HEK293 (cell line): ENCODE results near the gene KLK13.

ENCODE experiments used
- BCL6B ChIP-seq: fragments of 450-650 bp; formaldehyde crosslinking; IDR thresholded peaks from 2 replicates; pipeline ENCODE4 v1.5.1; 2017; ENCODE audit warnings: missing biosample characterization, missing genetic modification characterization
- CTCF ChIP-seq: fragments of 450-650 bp; formaldehyde crosslinking; IDR thresholded peaks from 2 replicates; pipeline ENCODE4 v1.5.1; 2016; ENCODE audit warnings: missing biosample characterization, missing genetic modification characterization
- KLF7 ChIP-seq: fragments of 450-650 bp; formaldehyde crosslinking; IDR thresholded peaks from 2 replicates; pipeline ENCODE4 v1.5.1; 2016; ENCODE audit warnings: missing biosample characterization, missing genetic modification characterization, borderline replicate concordance
- KLF9 ChIP-seq: fragments of 450-650 bp; formaldehyde crosslinking; IDR thresholded peaks from 2 replicates; pipeline ENCODE4 v1.5.1; 2016; ENCODE audit warnings: missing biosample characterization, missing genetic modification characterization, low read depth
- PRDM4 ChIP-seq: fragments of 450-650 bp; formaldehyde crosslinking; IDR thresholded peaks from 2 replicates; pipeline ENCODE4 v1.5.1; 2017; ENCODE audit warnings: missing biosample characterization, missing genetic modification characterization
- REST ChIP-seq: fragments of 450-650 bp; formaldehyde crosslinking; IDR thresholded peaks from 2 replicates; pipeline ENCODE4 v1.5.1; 2016; ENCODE audit warnings: missing biosample characterization, missing genetic modification characterization
- SCRT2 ChIP-seq: fragments of 450-650 bp; formaldehyde crosslinking; IDR thresholded peaks from 2 replicates; pipeline ENCODE4 v1.5.1; 2016; ENCODE audit warnings: missing biosample characterization, missing genetic modification characterization
- ZNF138 ChIP-seq: fragments of 450-650 bp; formaldehyde crosslinking; IDR thresholded peaks from 2 replicates; pipeline ENCODE4 v1.5.1; 2016; ENCODE audit warnings: missing biosample characterization, missing genetic modification characterization, borderline replicate concordance
- ZNF146 ChIP-seq: fragments of 450-650 bp; formaldehyde crosslinking; IDR thresholded peaks from 2 replicates; pipeline ENCODE4 v1.5.1; 2016; ENCODE audit warnings: missing biosample characterization, missing genetic modification characterization
- ZNF530 ChIP-seq: fragments of 450-650 bp; formaldehyde crosslinking; IDR thresholded peaks from 2 replicates; pipeline ENCODE4 v1.5.1; 2016; ENCODE audit warnings: low read depth, missing biosample characterization, missing genetic modification characterization
- ZNF664 ChIP-seq: fragments of 450-650 bp; formaldehyde crosslinking; IDR thresholded peaks from 2 replicates; pipeline ENCODE4 v1.5.1; 2016; ENCODE audit warnings: missing biosample characterization, missing genetic modification characterization

GRCh38 chr19:51108805-51109146 is 43.9 kb upstream of the KLK13 start:
- TF ChIP-seq CTCF (tag by site-specific recombination): no peak
- TF ChIP-seq SCRT2: no peak
- TF ChIP-seq REST: no peak
- no peak for TF ChIP-seq KLF7 (tag by site-specific recombination)
- no peak for TF ChIP-seq KLF9 (tag by site-specific recombination)
- no peak for TF ChIP-seq ZNF146 (tag by site-specific recombination)
- TF ChIP-seq ZNF664: no peak
- no peak for TF ChIP-seq ZNF138 (tag by site-specific recombination)
- TF ChIP-seq PRDM4 (tag by site-specific recombination): no peak
- no peak for TF ChIP-seq ZNF530 (tag by site-specific recombination)
- TF ChIP-seq BCL6B (tag by site-specific recombination): no peak
